ENCODE measurements around the gene EGR2.

EGR2 gene

DNA sequence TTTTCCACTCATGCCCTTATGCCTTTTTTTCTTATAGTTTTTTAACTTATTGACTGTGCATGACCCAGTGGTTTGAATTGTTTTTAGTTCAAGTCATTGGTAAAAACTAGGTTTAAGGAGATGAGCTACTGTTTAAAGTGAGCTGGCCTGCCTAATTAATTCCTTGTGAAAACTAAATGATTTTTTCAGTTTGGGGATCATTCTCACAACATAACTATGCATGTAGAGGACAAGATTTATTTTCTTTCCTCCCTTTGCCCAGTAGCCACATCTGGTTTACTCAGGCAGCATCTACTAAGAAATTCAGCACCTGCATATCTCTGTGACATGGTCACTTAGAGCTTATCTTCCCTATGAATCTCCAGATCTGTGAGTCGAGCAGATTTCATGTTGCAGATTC, 9.9 kb downstream of the EGR2 start:
- no peaks in the 10 kb centered on the region for H3K27me3 ChIP-seq (ENCODE audit: insufficient read depth, poor library complexity, severe bottlenecking)
- TF ChIP-seq, protein P1, sequence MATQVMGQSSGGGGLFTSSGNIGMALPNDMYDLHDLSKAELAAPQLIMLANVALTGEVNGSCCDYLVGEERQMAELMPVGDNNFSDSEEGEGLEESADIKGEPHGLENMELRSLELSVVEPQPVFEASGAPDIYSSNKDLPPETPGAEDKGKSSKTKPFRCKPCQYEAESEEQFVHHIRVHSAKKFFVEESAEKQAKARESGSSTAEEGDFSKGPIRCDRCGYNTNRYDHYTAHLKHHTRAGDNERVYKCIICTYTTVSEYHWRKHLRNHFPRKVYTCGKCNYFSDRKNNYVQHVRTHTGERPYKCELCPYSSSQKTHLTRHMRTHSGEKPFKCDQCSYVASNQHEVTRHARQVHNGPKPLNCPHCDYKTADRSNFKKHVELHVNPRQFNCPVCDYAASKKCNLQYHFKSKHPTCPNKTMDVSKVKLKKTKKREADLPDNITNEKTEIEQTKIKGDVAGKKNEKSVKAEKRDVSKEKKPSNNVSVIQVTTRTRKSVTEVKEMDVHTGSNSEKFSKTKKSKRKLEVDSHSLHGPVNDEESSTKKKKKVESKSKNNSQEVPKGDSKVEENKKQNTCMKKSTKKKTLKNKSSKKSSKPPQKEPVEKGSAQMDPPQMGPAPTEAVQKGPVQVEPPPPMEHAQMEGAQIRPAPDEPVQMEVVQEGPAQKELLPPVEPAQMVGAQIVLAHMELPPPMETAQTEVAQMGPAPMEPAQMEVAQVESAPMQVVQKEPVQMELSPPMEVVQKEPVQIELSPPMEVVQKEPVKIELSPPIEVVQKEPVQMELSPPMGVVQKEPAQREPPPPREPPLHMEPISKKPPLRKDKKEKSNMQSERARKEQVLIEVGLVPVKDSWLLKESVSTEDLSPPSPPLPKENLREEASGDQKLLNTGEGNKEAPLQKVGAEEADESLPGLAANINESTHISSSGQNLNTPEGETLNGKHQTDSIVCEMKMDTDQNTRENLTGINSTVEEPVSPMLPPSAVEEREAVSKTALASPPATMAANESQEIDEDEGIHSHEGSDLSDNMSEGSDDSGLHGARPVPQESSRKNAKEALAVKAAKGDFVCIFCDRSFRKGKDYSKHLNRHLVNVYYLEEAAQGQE (IDR thresholded peaks at IDR 0.05; ENCODE audit: insufficient replicate concordance, low read depth), result no peak
- TF ChIP-seq SPI1 (IDR thresholded peaks at IDR 0.05; ENCODE audit: borderline replicate concordance, low read depth), result no peak
- no peak for TF ChIP-seq GABPA (IDR thresholded peaks at IDR 0.05; ENCODE audit: low read depth)
- TF ChIP-seq CTCF (IDR thresholded peaks at IDR 0.05; ENCODE audit: insufficient read depth, low read length), result no peak
- no peak for TF ChIP-seq POLR2AphosphoS5 (IDR thresholded peaks at IDR 0.05; ENCODE audit: low read depth)
- peak overlapping the region; percentile 93 for H3K4me3 ChIP-seq (replicated peaks; ENCODE audit: insufficient read depth, low read length)
- no peak for DNase-seq (ENCODE audit: low read depth in 1 of 2, low spot score in 1 of 2)
- H3K27ac ChIP-seq (replicated peaks), result no peak overlapping the region

- DNase-seq (ENCODE audit: low read depth in 1 of 2, low spot score in 1 of 2), result no peak
- TF ChIP-seq SPI1 (IDR thresholded peaks at IDR 0.05; ENCODE audit: borderline replicate concordance, low read depth), result no peak
- TF ChIP-seq, protein P1 (IDR thresholded peaks at IDR 0.05; ENCODE audit: insufficient replicate concordance, low read depth), result peak; percentile 73
- TF ChIP-seq POLR2AphosphoS5 (IDR thresholded peaks at IDR 0.05; ENCODE audit: low read depth), result peak; percentile 2; the same call in 1 of the 2 replicates
- no peak for TF ChIP-seq CTCF (IDR thresholded peaks at IDR 0.05; ENCODE audit: insufficient read depth, low read length)
- peak overlapping the region; percentile 91 for H3K27ac ChIP-seq (replicated peaks)
- H3K4me3 ChIP-seq (replicated peaks; ENCODE audit: insufficient read depth, low read length), result peak overlapping the region; percentile 93
- H3K27me3 ChIP-seq (ENCODE audit: insufficient read depth, poor library complexity, severe bottlenecking), result no peaks in the 10 kb centered on the region
These were observed 10.7 kb downstream of the EGR2 start for GRCh38 chr10:62805231-62806099.

DNA sequence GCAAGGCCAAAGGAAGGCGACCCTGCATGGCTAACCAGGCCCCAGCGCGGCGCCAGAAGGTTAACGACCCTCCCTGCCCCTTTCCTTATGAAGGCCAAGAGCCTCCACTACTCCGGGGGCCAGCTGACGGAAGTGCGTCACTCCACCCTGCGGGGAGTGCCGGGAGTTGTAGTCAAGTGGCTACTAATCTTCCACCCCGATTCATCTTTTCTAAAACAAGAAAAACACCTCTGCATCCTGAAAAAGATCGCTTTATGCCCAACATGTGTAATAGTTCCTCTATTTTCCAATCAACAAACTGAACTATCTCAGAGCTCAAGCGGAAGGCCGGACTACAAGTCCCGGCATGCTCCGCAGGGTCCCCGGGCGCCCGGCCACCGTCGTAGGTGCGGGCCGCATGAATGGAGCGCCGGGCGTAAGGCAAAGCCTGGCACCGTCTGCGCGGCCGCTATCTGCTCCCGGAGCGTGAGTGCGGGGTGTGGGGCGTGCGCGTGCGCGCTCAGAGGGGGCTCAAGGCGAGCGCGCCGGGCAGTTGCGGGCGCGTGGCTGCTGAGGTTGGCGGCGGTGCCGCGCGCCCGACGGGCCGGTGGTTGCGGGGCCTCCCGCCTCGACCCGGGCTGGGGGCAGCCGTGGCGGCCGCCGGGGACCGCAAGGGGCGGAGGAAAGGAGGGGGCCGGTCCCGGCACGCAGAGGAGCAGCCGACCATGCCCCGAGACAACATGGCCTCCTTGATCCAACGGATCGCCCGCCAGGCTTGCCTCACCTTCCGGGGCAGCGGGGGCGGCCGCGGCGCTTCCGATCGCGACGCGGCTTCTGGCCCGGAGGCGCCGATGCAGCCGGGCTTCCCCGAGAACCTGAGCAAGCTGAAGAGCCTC, 11.6 kb downstream of the EGR2 start, which contains the start of gene ADO:
ADO (plus strand) TSS at position 365 of the 875 bp plus-strand sequence; CDS start at position 705, 340 bp downstream.
- peak; percentile 65 to 76 for DNase-seq (ENCODE audit: low read depth in 1 of 2, low spot score in 1 of 2)
- TF ChIP-seq, protein P1 (IDR thresholded peaks at IDR 0.05; ENCODE audit: insufficient replicate concordance, low read depth), result no peak
- TF ChIP-seq GABPA (IDR thresholded peaks at IDR 0.05; ENCODE audit: low read depth) (peak; percentile 94), POLR2AphosphoS5 (IDR thresholded peaks at IDR 0.05; ENCODE audit: low read depth) (peak; percentile 65; the same call in 1 of the 2 replicates), CTCF (IDR thresholded peaks at IDR 0.05; ENCODE audit: insufficient read depth, low read length) (no peak), SPI1 (IDR thresholded peaks at IDR 0.05; ENCODE audit: borderline replicate concordance, low read depth) (no peak; the same call in 1 of the 2 replicates)
- Histone ChIP-seq H3K27me3 (ENCODE audit: insufficient read depth, poor library complexity, severe bottlenecking) (no peaks in the 10 kb centered on the region), H3K4me3 (replicated peaks; ENCODE audit: insufficient read depth, low read length) (peak within 1 kb of the TSS; percentile 93), H3K27ac (replicated peaks) (peak within 1 kb of the TSS; percentile 91)
